ENCODE data around the gene VRK2.

- TF ChIP-seq, protein P1, sequence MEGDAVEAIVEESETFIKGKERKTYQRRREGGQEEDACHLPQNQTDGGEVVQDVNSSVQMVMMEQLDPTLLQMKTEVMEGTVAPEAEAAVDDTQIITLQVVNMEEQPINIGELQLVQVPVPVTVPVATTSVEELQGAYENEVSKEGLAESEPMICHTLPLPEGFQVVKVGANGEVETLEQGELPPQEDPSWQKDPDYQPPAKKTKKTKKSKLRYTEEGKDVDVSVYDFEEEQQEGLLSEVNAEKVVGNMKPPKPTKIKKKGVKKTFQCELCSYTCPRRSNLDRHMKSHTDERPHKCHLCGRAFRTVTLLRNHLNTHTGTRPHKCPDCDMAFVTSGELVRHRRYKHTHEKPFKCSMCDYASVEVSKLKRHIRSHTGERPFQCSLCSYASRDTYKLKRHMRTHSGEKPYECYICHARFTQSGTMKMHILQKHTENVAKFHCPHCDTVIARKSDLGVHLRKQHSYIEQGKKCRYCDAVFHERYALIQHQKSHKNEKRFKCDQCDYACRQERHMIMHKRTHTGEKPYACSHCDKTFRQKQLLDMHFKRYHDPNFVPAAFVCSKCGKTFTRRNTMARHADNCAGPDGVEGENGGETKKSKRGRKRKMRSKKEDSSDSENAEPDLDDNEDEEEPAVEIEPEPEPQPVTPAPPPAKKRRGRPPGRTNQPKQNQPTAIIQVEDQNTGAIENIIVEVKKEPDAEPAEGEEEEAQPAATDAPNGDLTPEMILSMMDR (conservative IDR thresholded peaks at IDR 0.05; ENCODE audit: low read depth, low read length) = no peak
- no peak for TF ChIP-seq EZH2 (IDR thresholded peaks at IDR 0.05; ENCODE audit: low read length, unreplicated experiment)
Measured at GRCh38 chr2:58046585-58047372, at the start of gene VRK2.
